CD1c-positive myeloid dendritic cell (primary cell): ENCODE data around the gene RAB35.

Experiments used
- DNase-seq: peaks from one replicate; pipeline ENCODE4 v3.0.0-alpha.2; 2016; ENCODE audit errors: extremely low spot score

Gene RAB35

GRCh38 chr12:120086801-120087621 is 29.5 kb downstream of the RAB35 start:
- DNase-seq, result peak; percentile 100

- no peak for DNase-seq
Observed at GRCh38 chr12:120085920-120086645, 30.5 kb downstream of the RAB35 start.

- DNase-seq, result no peak
Observed at GRCh38 chr12:120081641-120082040, 34.9 kb downstream of the RAB35 start.

- no peak for DNase-seq
Observed at GRCh38 chr12:120079411-120080400, 36.8 kb downstream of the RAB35 start.

GRCh38 chr12:120078868-120079267 is 37.7 kb downstream of the RAB35 start:
- DNase-seq, result no peak

GRCh38 chr12:120077260-120077659 is 39.3 kb downstream of the RAB35 start:
- DNase-seq, result no peak

- no peak for DNase-seq
Observed at GRCh38 chr12:120076651-120077050, 39.9 kb downstream of the RAB35 start.

GRCh38 chr12:120075034-120075616 is 41.4 kb downstream of the RAB35 start:
- peak; percentile 13 for DNase-seq

- DNase-seq, result no peak
Observed at GRCh38 chr12:120072472-120073249, 43.9 kb downstream of the RAB35 start.

GRCh38 chr12:120071493-120072020 is 45.0 kb downstream of the RAB35 start:
- no peak for DNase-seq

- DNase-seq, result no peak
Observed at GRCh38 chr12:120069278-120069677, 47.3 kb downstream of the RAB35 start.

- no peak for DNase-seq
Observed at GRCh38 chr12:120067901-120068300, 48.7 kb downstream of the RAB35 start.

GRCh38 chr12:120067084-120067869 is 49.3 kb downstream of the RAB35 start:
- DNase-seq, result no peak

- DNase-seq, result no peak
Observed at GRCh38 chr12:120066341-120066740, 50.2 kb downstream of the RAB35 start.

GRCh38 chr12:120065472-120065871 is 51.1 kb downstream of the RAB35 start:
- DNase-seq, result no peak

GRCh38 chr12:120064054-120064940 is 52.3 kb downstream of the RAB35 start:
- DNase-seq, result no peak

GRCh38 chr12:120062976-120063579 is 53.5 kb downstream of the RAB35 start:
- DNase-seq, result no peak

GRCh38 chr12:120061575-120062214 is 54.9 kb downstream of the RAB35 start:
- no peak for DNase-seq
